HepG2 (cell line): ENCODE results near the gene POLG2. TPM values are rescaled to one million over a fixed set of nuclear protein-coding genes. Genes with fewer than 3 reads are reported as not detected.

Experiments
- ATM ChIP-seq: fragments of 450-650 bp; IDR thresholded peaks from 2 replicates; pipeline ENCODE4 v1.7.1; 2017; ENCODE audit warnings: mild to moderate bottlenecking, borderline replicate concordance
- CENPT ChIP-seq: sonication (generic); formaldehyde crosslinking; IDR thresholded peaks from 2 replicates; pipeline ENCODE4 v1.8.0; 2022; ENCODE audit warnings: low read depth, mild to moderate bottlenecking, moderate library complexity, missing genetic modification reagents
- DPF2 ChIP-seq: sonication (generic); formaldehyde crosslinking; IDR thresholded peaks from 2 replicates; pipeline ENCODE4 v1.4.0; 2020; ENCODE audit warnings: mild to moderate bottlenecking, low read depth, missing genetic modification reagents, borderline replicate concordance
- MBD4 ChIP-seq: IDR thresholded peaks from 2 replicates; pipeline ENCODE4 v1.6.1; 2012; ENCODE audit warnings: low read length, inconsistent platforms, borderline replicate concordance
- NBN ChIP-seq: fragments of 450-650 bp; conservative IDR thresholded peaks from 2 replicates; pipeline ENCODE4 v1.6.1; 2017
- PAWR ChIP-seq: sonication (generic); formaldehyde crosslinking; IDR thresholded peaks from 2 replicates; pipeline ENCODE4 v1.4.0; 2020; ENCODE audit warnings: missing genetic modification reagents, mild to moderate bottlenecking, borderline replicate concordance
- SNAPC5 ChIP-seq: sonication (generic); formaldehyde crosslinking; IDR thresholded peaks from 2 replicates; pipeline ENCODE4 v1.8.1; 2023; ENCODE audit warnings: mild to moderate bottlenecking, missing genetic modification reagents, borderline replicate concordance
- THAP8 ChIP-seq: sonication (generic); formaldehyde crosslinking; IDR thresholded peaks from 2 replicates; pipeline ENCODE4 v1.5.1; 2020; ENCODE audit warnings: missing genetic modification reagents, mild to moderate bottlenecking, borderline replicate concordance
- ZBTB14 ChIP-seq: sonication (generic); formaldehyde crosslinking; IDR thresholded peaks from 2 replicates; pipeline ENCODE4 v1.4.0; 2020; ENCODE audit warnings: missing genetic modification reagents
- ZBTB21 ChIP-seq: sonication (generic); formaldehyde crosslinking; IDR thresholded peaks from 2 replicates; pipeline ENCODE4 v1.4.0; 2020; ENCODE audit warnings: missing genetic modification reagents
- ZBTB43 ChIP-seq: sonication (generic); formaldehyde crosslinking; conservative IDR thresholded peaks from 2 replicates; pipeline ENCODE4 v1.4.0; 2020; ENCODE audit warnings: missing genetic modification reagents
- ZBTB7A ChIP-seq: sonication (generic); formaldehyde crosslinking; IDR thresholded peaks from 2 replicates; pipeline ENCODE4 v1.8.0; 2022; ENCODE audit warnings: mild to moderate bottlenecking, missing genetic modification reagents
- ZFX ChIP-seq: sonication (generic); formaldehyde crosslinking; IDR thresholded peaks from 2 replicates; pipeline ENCODE4 v1.4.0; 2020; ENCODE audit warnings: mild to moderate bottlenecking, low read depth, missing genetic modification reagents, moderate library complexity
- ZIK1 ChIP-seq: sonication (generic); formaldehyde crosslinking; IDR thresholded peaks from 2 replicates; pipeline ENCODE4 v1.5.0; 2020; ENCODE audit warnings: mild to moderate bottlenecking, low read depth, missing genetic modification reagents, borderline replicate concordance
- ZMYM4 ChIP-seq: sonication (generic); formaldehyde crosslinking; IDR thresholded peaks from 2 replicates; pipeline ENCODE4 v1.8.1; 2023; ENCODE audit warnings: mild to moderate bottlenecking, missing genetic modification reagents
- ZNF407 ChIP-seq: sonication (generic); formaldehyde crosslinking; IDR thresholded peaks from one replicate; pipeline ENCODE4 v1.5.1; 2020; ENCODE audit warnings: mild to moderate bottlenecking, missing genetic modification reagents; ENCODE audit errors: not compliant biosample characterization
- polyA plus RNA-seq, 8 experiments: library from polyadenylated mRNA; depleted of rRNA in 3 of 8; stranded (reverse) in 7 of 8; unstranded in 1 of 8; fragments of >200 nt; fragmentation: Illumina TruSeq in 4 of 8; extraction: Trizol in 4 of 8; gene quantifications; 2 replicates each; pipeline versions ENCODE4 v1.2.1 to v1.2.3, GENCODE V29; 2011 to 2016; ENCODE audit warnings: low read depth in 4 of 8, missing spikeins in 1 of 8, mixed read lengths in 1 of 8; ENCODE audit not compliant: insufficient read depth in 1 of 8
- total RNA-seq, 5 experiments: library from RNA; depleted of rRNA; stranded (reverse); fragments of >200 nt; fragmentation: Illumina TruSeq; extraction: Trizol; gene quantifications; 2 replicates each; pipeline ENCODE4 v1.2.3, GENCODE V29; 2016; ENCODE audit warnings: low read depth in 1 of 5

POLG2 gene
- total and polyA plus RNA-seq, 2 of the 13 experiments (the other 11 are each of a cell fraction or from before 2014, with no cell fraction given), result 21.1 to 25.5 TPM

- TF ChIP-seq ZNF407 (CRISPR knock-in tag) (peak; percentile 59), PAWR (CRISPR knock-in tag) (no peak; the same call in 1 of the 2 replicates), ZFX (CRISPR knock-in tag) (peak; percentile 77), CENPT (CRISPR knock-in tag) (peak; percentile 93), ZBTB21 (CRISPR knock-in tag) (peak; percentile 69), ZIK1 (CRISPR knock-in tag) (peak; percentile 49; the same call in 1 of the 2 replicates), THAP8 (CRISPR knock-in tag) (peak; percentile 84; the same call in 1 of the 2 replicates), ZBTB7A (CRISPR knock-in tag) (peak; percentile 73), ATM (no peak), ZMYM4 (CRISPR knock-in tag) (peak; percentile 91), NBN (no peak), MBD4 (no peak), DPF2 (CRISPR knock-in tag) (no peak), ZBTB14 (CRISPR knock-in tag) (peak; percentile 50; the same call in 1 of the 2 replicates), ZBTB43 (CRISPR knock-in tag) (peak; percentile 90), SNAPC5 (CRISPR knock-in tag) (0 out of 2 replicates have a peak, but pooled peaks have one; percentile 2)
Observed at GRCh38 chr17:64506576-64507412, 9.9 kb upstream of the POLG2 start, which contains the start of gene CEP95 (continued).
